Spleen (tissue), 7 donors: Measurements from ENCODE around the gene C1QTNF2.

Experiments
- POLR2A ChIP-seq, 3 donors: fragments of 450-650 bp; IDR thresholded peaks; one replicate each; pipeline ENCODE4 v1.5.1; 2017; ENCODE audit warnings: antibody characterized with exemption in 3 of 3, mild to moderate bottlenecking in 1 of 3
- POLR2AphosphoS5 ChIP-seq, 3 donors: sonication (generic); formaldehyde crosslinking; IDR thresholded peaks; one replicate each; pipeline ENCODE4 v1.5.1; 2017; ENCODE audit warnings: antibody characterized with exemption in 3 of 3
- TF ChIP-seq, protein P1 (sequence below), 11 experiments: fragments of 200-600 bp in 7 of 11; fragments of 450-650 bp in 4 of 11; sonication (generic) in 4 of 11; IDR thresholded peaks in 8 of 11; conservative IDR thresholded peaks in 3 of 11; 1 replicate in 7 of 11; 2 replicates in 4 of 11; pipeline versions ENCODE4 v1.4.0 to v1.8.0; 2016 to 2021; ENCODE audit warnings: antibody characterized with exemption in 11 of 11, inconsistent platforms in 4 of 11, mild to moderate bottlenecking in 1 of 11
- donor health status: DM: no; HTN: no; CAD: no; lungs with moderate emphysema.
- donor health status: DM: no; HTN: no; CAD: no.
- donor health status: DM: no; HTN: no; CAD: no.

GRCh38 chr5:160312960-160313727 is 57.3 kb downstream of the C1QTNF2 start:
- TF ChIP-seq, protein P1, sequence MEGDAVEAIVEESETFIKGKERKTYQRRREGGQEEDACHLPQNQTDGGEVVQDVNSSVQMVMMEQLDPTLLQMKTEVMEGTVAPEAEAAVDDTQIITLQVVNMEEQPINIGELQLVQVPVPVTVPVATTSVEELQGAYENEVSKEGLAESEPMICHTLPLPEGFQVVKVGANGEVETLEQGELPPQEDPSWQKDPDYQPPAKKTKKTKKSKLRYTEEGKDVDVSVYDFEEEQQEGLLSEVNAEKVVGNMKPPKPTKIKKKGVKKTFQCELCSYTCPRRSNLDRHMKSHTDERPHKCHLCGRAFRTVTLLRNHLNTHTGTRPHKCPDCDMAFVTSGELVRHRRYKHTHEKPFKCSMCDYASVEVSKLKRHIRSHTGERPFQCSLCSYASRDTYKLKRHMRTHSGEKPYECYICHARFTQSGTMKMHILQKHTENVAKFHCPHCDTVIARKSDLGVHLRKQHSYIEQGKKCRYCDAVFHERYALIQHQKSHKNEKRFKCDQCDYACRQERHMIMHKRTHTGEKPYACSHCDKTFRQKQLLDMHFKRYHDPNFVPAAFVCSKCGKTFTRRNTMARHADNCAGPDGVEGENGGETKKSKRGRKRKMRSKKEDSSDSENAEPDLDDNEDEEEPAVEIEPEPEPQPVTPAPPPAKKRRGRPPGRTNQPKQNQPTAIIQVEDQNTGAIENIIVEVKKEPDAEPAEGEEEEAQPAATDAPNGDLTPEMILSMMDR (IDR thresholded peaks at IDR 0.05 in 8 of 11, conservative IDR thresholded peaks at IDR 0.05 in 3 of 11): no peak
- no peak for TF ChIP-seq POLR2AphosphoS5 (IDR thresholded peaks at IDR 0.05)
- no peak for TF ChIP-seq POLR2A (IDR thresholded peaks at IDR 0.05)
